ENCODE data around the gene HYI. TPM values are rescaled to one million over a fixed set of nuclear protein-coding genes. Genes with fewer than 3 reads are reported as not detected.

HYI gene
- total and polyA plus RNA-seq, 2 of the 8 experiments (the other 6 are each of a cell fraction or from before 2014, with no cell fraction given) = 14.4 to 17.7 TPM

DNA sequence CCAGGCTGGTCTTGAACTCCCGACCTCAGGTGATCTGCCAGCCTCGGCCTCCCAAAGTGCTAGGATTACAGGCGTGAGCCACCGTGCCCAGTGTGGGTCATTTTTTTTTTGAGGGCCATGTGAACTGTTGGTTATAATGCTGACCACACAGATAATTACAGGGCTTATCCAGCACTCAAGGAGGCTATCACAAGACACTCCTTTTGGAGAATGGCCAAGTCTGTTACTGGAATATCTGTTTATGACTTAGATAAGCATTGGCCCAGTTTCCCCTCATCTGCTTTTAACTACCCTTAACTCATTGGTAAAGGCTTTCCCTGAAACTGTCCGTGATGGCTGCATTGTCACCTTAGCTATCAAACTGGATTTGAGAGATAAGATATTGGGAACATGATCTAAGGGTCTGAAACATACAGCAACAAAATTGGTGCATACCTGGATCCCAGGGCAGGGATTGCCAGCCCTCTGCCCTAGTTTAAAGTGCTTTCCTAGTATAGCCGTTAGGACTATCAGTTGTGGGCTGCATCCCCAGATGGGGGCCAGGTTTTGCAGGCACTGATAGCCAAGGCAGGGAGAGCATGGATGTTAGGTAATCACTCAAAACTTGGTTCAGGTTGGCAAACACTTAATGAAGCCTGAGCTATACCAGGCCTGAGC lies 48.4 kb downstream of the HYI start (continued):
- no peak for TF ChIP-seq POLR2A (IDR thresholded peaks at IDR 0.05; ENCODE audit: control extremely low read depth in 1 of 2, low read depth in 2 of 2, low read length in 2 of 2)
- TF ChIP-seq CHD2 (IDR thresholded peaks at IDR 0.05; ENCODE audit: low read length) = no peak
